ENCODE measurements around the gene HS3ST2.
"Not testable (repeated sequence)": the region's sequence is repeated elsewhere in the genome, so short reads cannot be mapped to it uniquely, and the experiment has no call there.

Gene HS3ST2

DNA sequence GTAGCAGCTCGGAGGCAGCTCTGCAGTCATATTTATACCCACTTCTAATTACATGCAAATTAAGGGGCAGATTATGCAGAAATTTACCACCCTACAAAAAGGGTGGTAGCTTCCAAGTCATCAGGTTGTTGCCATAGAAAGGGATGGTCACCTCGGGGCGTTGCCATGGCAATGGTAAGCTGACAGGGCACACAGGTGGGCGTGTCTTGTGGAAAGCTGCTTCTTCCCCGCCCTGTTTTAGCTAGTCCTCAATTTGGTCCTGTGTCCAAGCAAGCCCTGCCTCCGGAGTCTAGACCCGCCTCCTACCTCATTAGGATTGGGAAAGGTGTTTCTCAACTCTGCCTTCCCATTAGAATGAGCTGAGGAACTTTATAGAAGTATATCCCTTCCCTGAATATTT lies 98.7 kb downstream of the HS3ST2 start:
- in situ Hi-C loops (cut with HindIII; ENCODE audit: low pct_ligation_motif_present, low pct_unique_long_range_greater_than_20kb, low sequenced_read_pairs), result no loop called here
- DNase-seq, result no peak

DNA sequence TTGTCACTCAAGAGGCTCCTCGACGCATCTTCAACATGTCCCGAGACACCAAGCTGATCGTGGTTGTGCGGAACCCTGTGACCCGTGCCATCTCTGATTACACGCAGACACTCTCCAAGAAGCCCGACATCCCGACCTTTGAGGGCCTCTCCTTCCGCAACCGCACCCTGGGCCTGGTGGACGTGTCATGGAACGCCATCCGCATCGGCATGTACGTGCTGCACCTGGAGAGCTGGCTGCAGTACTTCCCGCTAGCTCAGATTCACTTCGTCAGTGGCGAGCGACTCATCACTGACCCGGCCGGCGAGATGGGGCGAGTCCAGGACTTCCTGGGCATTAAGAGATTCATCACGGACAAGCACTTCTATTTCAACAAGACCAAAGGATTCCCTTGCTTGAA lies 101.0 kb downstream of the HS3ST2 start:
- in situ Hi-C loops (cut with HindIII; ENCODE audit: low pct_ligation_motif_present, low pct_unique_long_range_greater_than_20kb, low sequenced_read_pairs), result no loop called here
- no peak for DNase-seq

DNA sequence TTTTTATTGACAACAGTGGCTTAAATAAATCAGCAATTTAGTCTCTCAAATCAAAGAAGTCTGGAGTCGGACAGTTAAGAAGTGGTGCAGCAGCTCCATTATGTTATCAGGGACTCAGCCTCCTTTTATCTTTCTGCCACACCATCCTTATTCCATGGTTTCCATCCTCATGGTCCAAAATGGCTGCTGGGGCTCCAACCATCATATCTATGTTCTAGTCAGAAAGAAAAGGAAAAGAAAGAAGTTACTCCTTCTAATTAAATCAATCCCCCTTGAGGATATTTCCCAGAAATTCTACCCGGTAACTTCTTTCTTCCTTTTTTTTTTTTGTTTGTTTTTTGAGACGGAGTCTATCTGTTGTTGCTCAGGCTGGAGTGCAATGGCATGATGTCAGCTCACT lies 109.5 kb downstream of the HS3ST2 start:
- no peak for DNase-seq
- in situ Hi-C loops (cut with HindIII; ENCODE audit: low pct_ligation_motif_present, low pct_unique_long_range_greater_than_20kb, low sequenced_read_pairs), result no loop called here

DNA sequence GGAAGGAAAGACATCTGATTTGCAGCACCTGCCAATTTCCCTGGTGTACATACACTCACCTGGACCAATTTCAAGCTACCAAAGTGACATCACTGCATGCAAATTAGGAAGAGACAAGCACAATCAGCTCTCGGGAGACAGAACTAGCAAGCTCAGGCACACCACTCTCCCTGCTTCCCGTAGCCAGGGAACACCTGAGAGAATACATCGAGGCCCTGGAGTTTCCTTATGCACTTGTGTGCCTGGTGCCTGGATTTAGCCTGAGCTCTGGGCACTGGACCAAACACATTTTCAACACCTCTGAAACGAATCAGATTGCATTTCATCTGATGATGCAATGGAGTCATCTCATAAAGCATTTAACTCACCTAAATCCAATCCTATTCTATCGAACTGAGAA lies 110.5 kb downstream of the HS3ST2 start:
- no peak for DNase-seq
- in situ Hi-C loops (cut with HindIII; ENCODE audit: low pct_ligation_motif_present, low pct_unique_long_range_greater_than_20kb, low sequenced_read_pairs), result no loop called here

GRCh38 chr16:22926105-22926751 lies 112.3 kb downstream of the HS3ST2 start:
- in situ Hi-C loops (cut with HindIII; ENCODE audit: low pct_ligation_motif_present, low pct_unique_long_range_greater_than_20kb, low sequenced_read_pairs), result no loop called here
- no peak for DNase-seq

GRCh38 chr16:22927306-22927705 lies 113.3 kb downstream of the HS3ST2 start:
- in situ Hi-C loops (cut with HindIII; ENCODE audit: low pct_ligation_motif_present, low pct_unique_long_range_greater_than_20kb, low sequenced_read_pairs), result no loop called here
- DNase-seq, result no peak

GRCh38 chr16:22928882-22929435 lies 115.0 kb downstream of the HS3ST2 start:
- in situ Hi-C loops (cut with HindIII; ENCODE audit: low pct_ligation_motif_present, low pct_unique_long_range_greater_than_20kb, low sequenced_read_pairs), result no loop called here

GRCh38 chr16:22929461-22929860 lies 115.5 kb downstream of the HS3ST2 start:
- in situ Hi-C loops (cut with HindIII; ENCODE audit: low pct_ligation_motif_present, low pct_unique_long_range_greater_than_20kb, low sequenced_read_pairs), result no loop called here
- DNase-seq, result no peak

More at GRCh38 chr16:22928882-22929435, 115.0 kb downstream of the HS3ST2 start:
- DNase-seq, result no peak

DNA sequence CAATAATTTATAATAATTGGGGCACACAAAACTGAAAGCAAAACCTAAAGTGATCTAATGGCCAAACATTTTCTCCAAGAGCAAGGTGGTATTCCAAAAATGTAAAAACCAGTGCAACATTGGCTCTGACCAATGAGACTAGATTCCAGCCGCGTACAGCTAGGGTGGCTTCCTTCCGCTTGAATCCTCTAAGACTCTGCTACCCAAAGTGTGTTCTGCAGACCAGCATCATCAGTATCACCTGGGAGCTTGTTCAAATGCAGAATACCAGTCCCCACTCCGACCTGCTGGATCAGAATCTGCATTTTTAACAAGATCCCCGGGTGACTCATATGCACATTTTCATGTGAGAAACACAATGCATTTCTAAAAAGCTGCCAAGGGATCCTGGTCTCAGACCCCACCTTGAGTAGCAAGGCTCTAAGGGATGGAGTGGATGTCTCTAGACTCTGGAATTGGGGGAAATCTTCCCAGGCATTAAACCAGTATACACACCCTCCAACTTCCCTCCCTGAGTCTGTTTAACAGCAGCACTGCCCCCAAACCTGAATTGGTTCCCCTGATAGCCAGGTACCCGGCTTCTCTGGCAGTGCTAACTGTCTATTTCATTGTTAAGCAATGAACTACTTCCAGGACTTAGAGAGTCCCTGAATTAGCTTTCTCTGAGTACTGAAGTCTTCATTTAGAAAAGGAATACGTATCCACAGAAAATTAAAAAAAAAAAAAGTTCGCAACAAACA lies 118.2 kb downstream of the HS3ST2 start:
- in situ Hi-C loops (cut with HindIII; ENCODE audit: low pct_ligation_motif_present, low pct_unique_long_range_greater_than_20kb, low sequenced_read_pairs), result no loop called here
- DNase-seq, result no peak

- in situ Hi-C loops (cut with HindIII; ENCODE audit: low pct_ligation_motif_present, low pct_unique_long_range_greater_than_20kb, low sequenced_read_pairs), result no loop called here
- DNase-seq, result no peak
These were observed 119.2 kb downstream of the HS3ST2 start for GRCh38 chr16:22933173-22933572.

DNA sequence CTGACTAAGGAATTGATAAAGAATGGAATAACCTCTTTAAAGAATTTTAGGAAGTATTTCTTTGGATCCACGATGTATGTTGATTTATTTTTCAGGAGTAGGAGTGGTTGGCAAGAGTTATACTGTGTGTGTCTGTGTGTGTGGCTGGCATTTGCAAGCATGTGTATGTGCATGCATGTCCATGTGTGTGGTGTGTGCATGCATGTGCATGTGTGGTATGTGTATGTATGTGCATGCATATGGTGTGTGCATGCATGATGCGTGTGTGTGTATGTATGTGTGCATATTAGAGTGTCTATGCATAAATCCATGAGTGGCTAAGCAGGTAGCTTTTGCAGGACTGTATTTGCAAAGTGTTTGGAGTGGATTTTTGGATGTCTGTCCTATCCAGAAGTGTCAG lies 120.8 kb downstream of the HS3ST2 start:
- in situ Hi-C loops (cut with HindIII; ENCODE audit: low pct_ligation_motif_present, low pct_unique_long_range_greater_than_20kb, low sequenced_read_pairs), result no loop called here
- DNase-seq, result no peak

DNA sequence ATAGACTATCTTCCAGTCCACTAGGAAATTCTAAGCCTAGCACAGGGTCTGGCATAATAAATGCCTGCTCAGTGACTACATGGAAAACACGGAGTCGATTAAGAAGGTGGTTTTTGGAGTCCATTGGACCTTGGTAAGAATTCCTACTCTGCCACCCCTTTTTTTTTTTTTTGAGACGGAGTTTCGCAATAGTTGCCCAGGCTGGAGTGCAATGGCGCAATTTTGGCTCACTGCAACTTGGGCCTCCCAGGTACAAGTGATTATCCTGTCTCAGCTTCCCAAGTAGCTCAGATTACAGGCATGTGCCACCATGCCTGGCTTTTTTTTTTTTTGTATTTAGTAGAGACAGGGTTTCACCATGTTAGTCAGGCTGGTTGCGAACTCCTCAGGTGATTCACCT lies 123.2 kb downstream of the HS3ST2 start:
- no peak for DNase-seq
- in situ Hi-C loops (cut with HindIII; ENCODE audit: low pct_ligation_motif_present, low pct_unique_long_range_greater_than_20kb, low sequenced_read_pairs), result no loop called here

- no peak for DNase-seq
- in situ Hi-C loops (cut with HindIII; ENCODE audit: low pct_ligation_motif_present, low pct_unique_long_range_greater_than_20kb, low sequenced_read_pairs), result no loop called here
These were observed 124.7 kb downstream of the HS3ST2 start for GRCh38 chr16:22938647-22939046.

GRCh38 chr16:22939744-22940363 lies 125.9 kb downstream of the HS3ST2 start:
- in situ Hi-C loops (cut with HindIII; ENCODE audit: low pct_ligation_motif_present, low pct_unique_long_range_greater_than_20kb, low sequenced_read_pairs); DNase-seq: not testable (repeated sequence)

DNA sequence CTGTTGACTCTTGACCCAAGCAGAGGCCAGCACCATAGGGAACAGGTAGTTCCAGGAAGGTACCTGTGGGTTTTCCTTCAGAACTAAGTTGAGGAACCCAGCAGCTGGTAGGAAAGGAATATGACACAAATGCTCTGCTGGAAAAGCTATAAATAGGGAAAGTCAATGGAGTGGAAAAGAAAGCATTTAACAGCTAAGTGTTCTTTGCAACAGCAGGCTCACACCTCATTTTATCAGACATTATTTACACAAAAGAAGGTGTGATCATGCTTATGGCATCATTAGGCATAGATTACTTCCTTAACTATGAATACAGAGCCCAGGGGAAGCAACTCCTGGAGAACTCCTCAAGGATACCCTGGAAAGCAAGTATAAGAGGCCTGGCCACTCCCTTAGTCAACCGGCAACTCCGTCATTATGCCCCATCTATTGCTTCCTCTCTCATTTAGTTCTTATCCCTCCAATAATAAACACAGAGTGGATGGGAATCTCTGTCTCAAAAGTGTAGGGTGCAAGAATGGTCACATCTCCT lies 128.1 kb downstream of the HS3ST2 start:
- DNase-seq, result no peak
- in situ Hi-C loops (cut with HindIII; ENCODE audit: low pct_ligation_motif_present, low pct_unique_long_range_greater_than_20kb, low sequenced_read_pairs), result no loop called here

- in situ Hi-C loops (cut with HindIII; ENCODE audit: low pct_ligation_motif_present, low pct_unique_long_range_greater_than_20kb, low sequenced_read_pairs), result no loop called here
- no peak for DNase-seq
These were observed 128.8 kb downstream of the HS3ST2 start for GRCh38 chr16:22942811-22943210.

DNA sequence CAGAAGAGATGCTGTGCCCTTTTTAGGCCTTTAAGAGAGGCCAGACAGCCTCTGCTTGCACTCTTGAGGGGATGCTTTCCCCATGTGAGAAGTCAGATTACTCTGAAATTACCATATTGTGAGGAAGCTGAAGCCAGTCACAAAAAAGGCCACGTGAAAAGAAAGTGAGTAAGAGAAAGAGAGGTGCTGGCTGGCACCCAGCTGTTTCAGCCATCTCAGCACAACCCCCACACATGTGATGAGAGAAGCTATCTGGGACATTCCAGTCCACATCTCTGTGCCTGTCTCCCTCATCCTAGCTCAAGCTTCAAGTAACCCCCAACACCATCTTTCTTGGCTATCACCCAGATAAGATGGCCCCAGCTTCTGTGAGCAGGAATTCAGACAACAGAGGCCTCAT lies 131.4 kb downstream of the HS3ST2 start:
- no peak for DNase-seq
- in situ Hi-C loops (cut with HindIII; ENCODE audit: low pct_ligation_motif_present, low pct_unique_long_range_greater_than_20kb, low sequenced_read_pairs), result no loop called here

DNA sequence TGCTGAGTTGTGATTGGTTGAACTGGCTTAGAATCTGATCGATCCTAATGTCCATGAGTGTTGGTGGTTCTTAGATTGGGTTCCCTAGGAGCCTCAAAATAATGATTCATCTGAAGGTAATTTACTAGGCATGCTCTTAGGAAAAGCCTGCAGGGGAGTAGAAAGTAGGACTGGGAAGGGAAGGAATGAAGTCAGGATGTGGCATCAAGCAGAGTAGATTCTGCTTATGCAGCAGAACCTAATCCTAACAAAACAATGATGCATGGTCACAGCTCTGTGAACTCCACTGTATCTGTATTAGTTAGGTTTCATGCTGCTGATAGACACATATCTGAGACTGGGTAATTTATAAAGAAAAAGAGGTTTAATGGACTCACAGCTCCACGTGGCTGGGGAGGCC lies 132.5 kb downstream of the HS3ST2 start:
- in situ Hi-C loops (cut with HindIII; ENCODE audit: low pct_ligation_motif_present, low pct_unique_long_range_greater_than_20kb, low sequenced_read_pairs), result no loop called here
- DNase-seq, result no peak

DNA sequence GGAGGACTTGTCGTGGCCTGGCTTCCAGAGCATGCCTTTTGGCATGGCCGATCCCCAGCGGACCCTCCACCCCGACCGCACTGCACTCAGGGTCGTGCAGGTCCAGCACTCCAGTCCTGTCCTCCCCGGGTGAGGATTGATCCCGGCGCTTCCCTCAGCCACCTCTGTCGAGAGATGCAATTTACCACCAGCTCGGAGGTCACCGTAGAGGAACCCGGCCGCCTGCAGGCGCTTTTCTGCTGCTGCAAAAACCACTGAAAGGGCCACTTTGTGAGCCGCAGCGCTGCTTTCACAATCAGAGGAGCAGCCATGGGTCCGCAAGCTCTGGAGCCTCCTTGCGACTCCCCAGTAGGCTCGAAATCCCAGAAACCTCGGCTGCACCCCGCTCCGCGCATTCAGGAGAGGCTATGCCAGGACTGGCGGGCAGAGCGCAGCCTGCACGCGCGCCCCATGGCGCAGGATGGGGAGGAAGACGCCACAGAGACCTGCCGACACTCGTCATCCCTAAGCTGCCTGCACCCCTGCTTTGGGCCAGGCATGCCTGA lies 134.2 kb downstream of the HS3ST2 start:
- DNase-seq, result no peak
- in situ Hi-C loops (cut with HindIII; ENCODE audit: low pct_ligation_motif_present, low pct_unique_long_range_greater_than_20kb, low sequenced_read_pairs), result no loop called here

All from ACHN (cell line).